Measurements from ENCODE around the gene SPTBN1. TPM values are rescaled to one million over a fixed set of nuclear protein-coding genes. Genes with fewer than 3 reads are reported as not detected.

Gene SPTBN1
- total and polyA plus RNA-seq, 2 of the 13 experiments (the other 11 are each of a cell fraction or from before 2014, with no cell fraction given) = 123 to 299 TPM

GRCh38 chr2:54572636-54573536 is 116.8 kb downstream of the SPTBN1 start (continued):
- TF ChIP-seq ZBTB39 (CRISPR knock-in tag; IDR thresholded peaks at IDR 0.05) (0 out of 2 replicates have a peak, but pooled peaks have one; percentile 6), ZNF337 (CRISPR knock-in tag; IDR thresholded peaks at IDR 0.05; ENCODE audit: borderline replicate concordance, low read depth) (no peak), THAP9 (CRISPR knock-in tag; IDR thresholded peaks at IDR 0.05; ENCODE audit: borderline replicate concordance) (peak; percentile 38; the same call in 1 of the 2 replicates), NFIC (IDR thresholded peaks at IDR 0.05; ENCODE audit: low read length) (peak; percentile 16; the same call in 1 of the 2 replicates), CENPX (CRISPR knock-in tag; IDR thresholded peaks at IDR 0.05) (no peak), ZUFSP (CRISPR knock-in tag; IDR thresholded peaks at IDR 0.05; ENCODE audit: borderline replicate concordance) (no peak), ZBTB4 (CRISPR knock-in tag; IDR thresholded peaks at IDR 0.05; ENCODE audit: borderline replicate concordance) (no peak), ZNF770 (CRISPR knock-in tag; IDR thresholded peaks at IDR 0.05) (peak; percentile 4; the same call in 1 of the 2 replicates), TOE1 (CRISPR knock-in tag; IDR thresholded peaks at IDR 0.05) (no peak), RBM39 (IDR thresholded peaks at IDR 0.05; ENCODE audit: low read depth, low read length, poor library complexity, severe bottlenecking) (no peak), ZNF619 (CRISPR knock-in tag; IDR thresholded peaks at IDR 0.05) (no peak), ZBTB3 (CRISPR knock-in tag; IDR thresholded peaks at IDR 0.05; ENCODE audit: borderline replicate concordance, low read depth) (0 out of 2 replicates have a peak, but pooled peaks have one; percentile 48), ZNF441 (CRISPR knock-in tag; IDR thresholded peaks at IDR 0.05; ENCODE audit: borderline replicate concordance) (0 out of 2 replicates have a peak, but pooled peaks have one; percentile 45), KDM2A (CRISPR knock-in tag; IDR thresholded peaks at IDR 0.05; ENCODE audit: borderline replicate concordance, low read depth) (no peak)
